Measurements from ENCODE around the gene CES5A. TPM values are rescaled to one million over a fixed set of nuclear protein-coding genes. Genes with fewer than 3 reads are reported as not detected.

The CES5A gene
- total and polyA plus RNA-seq, 2 of the 8 experiments (the other 6 are each of a cell fraction or from before 2014, with no cell fraction given), result not detected

GRCh38 chr16:55849536-55849935 lies 25.6 kb downstream of the CES5A start:
- no peak overlapping the region for H3K56ac ChIP-seq (replicated peaks; ENCODE audit: insufficient read length, low read depth, low read length)
- no peak overlapping the region for H3K14ac ChIP-seq (ENCODE audit: insufficient read length)
- H3K4me2 ChIP-seq (ENCODE audit: insufficient read depth in 1 of 2, low read depth in 2 of 2, low read length in 2 of 2), result no peak overlapping the region
- no peak overlapping the region for H2BK15ac ChIP-seq (ENCODE audit: low read length)
- no peak overlapping the region for H2AK5ac ChIP-seq (ENCODE audit: low read depth, low read length)
- H4K8ac ChIP-seq (ENCODE audit: extremely low read depth, insufficient read depth, low read length), result no peak overlapping the region; the same call in 1 of the 2 replicates
- H4K91ac ChIP-seq (replicated peaks; ENCODE audit: insufficient read length, low read length), result no peak overlapping the region
- H3K9ac ChIP-seq (replicated peaks in 1 of 4; ENCODE audit: extremely low read depth in 1 of 4, low read depth in 3 of 4, low read length in 3 of 4), result no peak overlapping the region
- no peak overlapping the region for H2BK120ac ChIP-seq (replicated peaks; ENCODE audit: low read depth, low read length)
- no peak overlapping the region for H3K27ac ChIP-seq (ENCODE audit: low read depth, low read length)
- H2BK20ac ChIP-seq (ENCODE audit: low read length), result no peak overlapping the region
- H2BK5ac ChIP-seq (ENCODE audit: low read depth, low read length), result no peak overlapping the region
- H3K18ac ChIP-seq (ENCODE audit: extremely low read depth, low read length), result no peak overlapping the region
- POLR2A ChIA-PET (ENCODE audit: partially characterized antibody), result no interaction called here
- H3K23ac ChIP-seq (ENCODE audit: insufficient read length), result no peak overlapping the region
- no peak for TF ChIP-seq FOSL1 (IDR thresholded peaks at IDR 0.05; ENCODE audit: insufficient read depth, low read depth, low read length)
- H3K9me3 ChIP-seq (ENCODE audit: insufficient read depth in 2 of 2, low read depth in 1 of 2, low read length in 1 of 2), result no peaks in the 10 kb centered on the region
- H3K36me3 ChIP-seq (ENCODE audit: control insufficient read depth in 2 of 4, insufficient read depth in 4 of 4, low read length in 3 of 4), result no peaks in the 10 kb centered on the region
- WGBS, 2 experiments (ENCODE audit: extremely low coverage in 1 of 2, insufficient coverage in 1 of 2, insufficient read length in 1 of 2, insufficient replicate concordance in 2 of 2, low coverage in 1 of 2, low lambda C conversion rate in 2 of 2, missing lambda C conversion rate in 1 of 2), result 83% methylated on average over 13 of the region's 13 CpGs; no CpG with 5 or more reads in 1 of the 2 experiments
- CTCF ChIA-PET (ENCODE audit: partially characterized antibody), result interaction anchor here (1.1 to 1.4 kb wide), 2 partner anchors 146 to 384 kb away, joined by 3 to 4 read pairs; no protein-coding TSS in a partner anchor
- H3K4me3 ChIP-seq (ENCODE audit: extremely low read depth in 1 of 4, insufficient read depth in 2 of 4, low read depth in 3 of 4, low read length in 4 of 4), result no peak overlapping the region
- no peak overlapping the region for H4K5ac ChIP-seq (ENCODE audit: insufficient read length, low read depth, low read length)
- no peaks in the 10 kb centered on the region for H3K27me3 ChIP-seq (replicated peaks in 1 of 4; ENCODE audit: control insufficient read depth in 3 of 4, extremely low read depth in 1 of 4, insufficient read depth in 3 of 4, low read length in 3 of 4)
- no peaks in the 10 kb centered on the region for H3K79me1 ChIP-seq (ENCODE audit: low read depth, low read length)
- H3K23me2 ChIP-seq (ENCODE audit: low read depth, low read length), result no peaks in the 10 kb centered on the region; the same call in 1 of the 2 replicates
- no peaks in the 10 kb centered on the region for H3K79me2 ChIP-seq (ENCODE audit: control insufficient read depth in 1 of 2, insufficient read depth in 2 of 2, low read length in 2 of 2)
- FAIRE-seq, result no peak
- H3K4me1 ChIP-seq (replicated peaks in 1 of 4; ENCODE audit: control insufficient read depth in 3 of 4, insufficient read depth in 4 of 4, low read length in 3 of 4), result no peaks in the 10 kb centered on the region
- H2BK12ac ChIP-seq (ENCODE audit: low read depth, low read length), result no peak overlapping the region
- H4K20me1 ChIP-seq (replicated peaks in 1 of 2; ENCODE audit: control insufficient read depth in 1 of 2, insufficient read depth in 2 of 2, low read length in 2 of 2), result no peaks in the 10 kb centered on the region
- H3K4ac ChIP-seq (replicated peaks; ENCODE audit: insufficient read length, low read depth, low read length), result no peak overlapping the region
- no peak for DNase-seq (ENCODE audit: low read depth in 1 of 2, low spot score in 2 of 2)
- no peak overlapping the region for H2AFZ ChIP-seq (ENCODE audit: low read length)

Data from H1 (cell line).